Gastrocnemius medialis (tissue), 4 donors: Measurements from ENCODE around the gene RBM47. TPM values are rescaled to one million over a fixed set of nuclear protein-coding genes. Genes with fewer than 3 reads are reported as not detected.

Experiments
- ATAC-seq, 2 donors: fragments of 150-250 bp; one replicate each; pipeline ENCODE4 v1.9.1; 2016
- DNase-seq, 2 donors: peaks; one replicate each; pipeline ENCODE4 v3.0.0-alpha.2; 2019
- H3K27ac ChIP-seq, 4 donors: fragments of 200-600 bp; sonication (generic); 1 replicate in 1 of 4; 2 replicates in 3 of 4; pipeline ENCODE4 v1.5.1; 2016 to 2018; ENCODE audit warnings: mild to moderate bottlenecking in 2 of 4, moderate library complexity in 1 of 4
- H3K27me3 ChIP-seq, 3 donors: fragments of 200-600 bp; sonication (generic) in 2 of 3; 1 replicate in 1 of 3; 2 replicates in 2 of 3; pipeline versions ENCODE4 v1.5.1 to v1.6.0; 2016 to 2019; ENCODE audit warnings: mild to moderate bottlenecking in 1 of 3, moderate library complexity in 1 of 3
- H3K36me3 ChIP-seq, 2 donors: fragments of 200-600 bp; sonication (generic) in 1 of 2; one replicate each; pipeline ENCODE4 v1.5.1; 2017 to 2018
- H3K4me1 ChIP-seq, 2 donors: fragments of 200-600 bp; sonication (generic) in 1 of 2; one replicate each; pipeline ENCODE4 v1.5.1; 2016 to 2017; ENCODE audit warnings: mild to moderate bottlenecking in 2 of 2
- H3K4me3 ChIP-seq, 4 donors: fragments of 200-600 bp; sonication (generic) in 3 of 4; 1 replicate in 1 of 4; 2 replicates in 3 of 4; pipeline ENCODE4 v1.5.1; 2016 to 2019; ENCODE audit warnings: mild to moderate bottlenecking in 2 of 4
- H3K9me3 ChIP-seq, 3 donors: fragments of 200-600 bp; sonication (generic) in 2 of 3; 1 replicate in 1 of 3; 2 replicates in 2 of 3; pipeline ENCODE4 v1.5.1; 2016 to 2019
- CTCF ChIP-seq, 5 experiments: fragments of 450-650 bp in 3 of 5; fragments of 200-600 bp in 2 of 5; sonication (generic) in 2 of 5; IDR thresholded peaks in 4 of 5; conservative IDR thresholded peaks in 1 of 5; 1 replicate in 4 of 5; 2 replicates in 1 of 5; pipeline ENCODE4 v1.5.1; 2016 to 2019; ENCODE audit warnings: antibody characterized with exemption in 5 of 5, mild to moderate bottlenecking in 3 of 5, moderate library complexity in 3 of 5
- POLR2A ChIP-seq, 2 donors: fragments of 450-650 bp; IDR thresholded peaks; one replicate each; pipeline ENCODE4 v1.6.1; 2017; ENCODE audit warnings: antibody characterized with exemption in 2 of 2, mild to moderate bottlenecking in 2 of 2, moderate library complexity in 2 of 2
- in situ Hi-C, 4 donors: fragments of 200-750 bp; cut with MboI; loops; one replicate each; pipeline versions ENCODE4 v1.15.0 to v1.8.0; 2017; ENCODE audit warnings: low sequenced_read_pairs in 4 of 4
- intact Hi-C: fragments of 100-400 bp; cut with DNase I; formaldehyde crosslinking; loops from one replicate; pipeline ENCODE4 v1.15.1; 2023; ENCODE audit warnings: low total_unique reads
- total RNA-seq, 4 donors: library from RNA; depleted of rRNA; stranded (reverse); fragments of >200 nt; gene quantifications; one replicate each; pipeline versions ENCODE4 v1.1.0 to v1.2.3, GENCODE V29; 2016

RBM47 gene
- total RNA-seq, 4 donors from 2014 or later, result 1.5 to 8.7 (median 4.3) TPM

- intact Hi-C loops, result no loop called here
- no peak for ATAC-seq
- in situ Hi-C loops, result no loop called here
Observed at GRCh38 chr4:40669504-40669903, 39.8 kb upstream of the RBM47 start.

GRCh38 chr4:40665842-40666241 lies 36.2 kb upstream of the RBM47 start:
- Histone ChIP-seq H3K36me3 (no peaks in the 10 kb centered on the region), H3K27me3 (no peaks in the 10 kb centered on the region), H3K4me1 (no peaks in the 10 kb centered on the region), H3K9me3 (no peaks in the 10 kb centered on the region), H3K4me3 (no peak overlapping the region), H3K27ac (no peak overlapping the region)
- in situ Hi-C loops (no loop called here), intact Hi-C loops (no loop called here)
- DNase-seq (no peak), ATAC-seq (no peak)
- TF ChIP-seq POLR2A (IDR thresholded peaks at IDR 0.05) (no peak), CTCF (IDR thresholded peaks at IDR 0.05 in 4 of 5, conservative IDR thresholded peaks at IDR 0.05 in 1 of 5) (no peak)

More at GRCh38 chr4:40669504-40669903, 39.8 kb upstream of the RBM47 start:
- no peak for DNase-seq
- H3K36me3 ChIP-seq, result no peaks in the 10 kb centered on the region
- no peaks in the 10 kb centered on the region for H3K4me1 ChIP-seq
- no peak overlapping the region for H3K27ac ChIP-seq
- H3K9me3 ChIP-seq, result no peaks in the 10 kb centered on the region
- H3K4me3 ChIP-seq, result no peak overlapping the region
- H3K27me3 ChIP-seq, result no peaks in the 10 kb centered on the region
- TF ChIP-seq CTCF (IDR thresholded peaks at IDR 0.05 in 4 of 5, conservative IDR thresholded peaks at IDR 0.05 in 1 of 5) (no peak), POLR2A (IDR thresholded peaks at IDR 0.05) (no peak)

GRCh38 chr4:40662962-40663604 lies 33.4 kb upstream of the RBM47 start:
- no peak for TF ChIP-seq CTCF (IDR thresholded peaks at IDR 0.05 in 4 of 5, conservative IDR thresholded peaks at IDR 0.05 in 1 of 5)
- no peaks in the 10 kb centered on the region for H3K36me3 ChIP-seq
- in situ Hi-C loops, result no loop called here
- H3K27me3 ChIP-seq, result no peaks in the 10 kb centered on the region
- ATAC-seq (no peak), DNase-seq (no peak)
- H3K4me3 ChIP-seq, result no peak overlapping the region
- no peaks in the 10 kb centered on the region for H3K4me1 ChIP-seq
- no peak overlapping the region for H3K27ac ChIP-seq
- H3K9me3 ChIP-seq, result no peaks in the 10 kb centered on the region
- intact Hi-C loops, result no loop called here

- Histone ChIP-seq H3K9me3 (no peaks in the 10 kb centered on the region), H3K4me1 (no peaks in the 10 kb centered on the region), H3K4me3 (no peak overlapping the region), H3K27me3 (no peaks in the 10 kb centered on the region), H3K36me3 (no peaks in the 10 kb centered on the region), H3K27ac (no peak overlapping the region)
- DNase-seq, result no peak
- no peak for ATAC-seq
- intact Hi-C loops (no loop called here), in situ Hi-C loops (no loop called here)
- TF ChIP-seq POLR2A (IDR thresholded peaks at IDR 0.05), result no peak
- TF ChIP-seq CTCF (IDR thresholded peaks at IDR 0.05 in 4 of 5, conservative IDR thresholded peaks at IDR 0.05 in 1 of 5), result no peak
Observed at GRCh38 chr4:40661803-40662202, 32.1 kb upstream of the RBM47 start.
